Neutrophil (primary cell): Measurements from ENCODE around the gene ANXA2.

Source experiments
- H3K27ac ChIP-seq: fragments of 200-600 bp; sonication (generic); 2 replicates; pipeline ENCODE4 v1.5.1; 2016; ENCODE audit warnings: mild to moderate bottlenecking, moderate library complexity
- H3K27me3 ChIP-seq: fragments of 200-600 bp; sonication (generic); 2 replicates; pipeline ENCODE4 v1.6.0; 2016; ENCODE audit warnings: mild to moderate bottlenecking
- H3K36me3 ChIP-seq: fragments of 200-600 bp; sonication (generic); 2 replicates; pipeline ENCODE4 v1.5.1; 2017
- H3K4me1 ChIP-seq, 2 experiments: fragments of 200-600 bp in 1 of 2; sonication (generic) in 1 of 2; 1 replicate in 1 of 2; 2 replicates in 1 of 2; pipeline versions ENCODE4 v1.5.1 to v1.6.1; 2013 to 2016; ENCODE audit warnings: low read depth in 1 of 2, low read length in 1 of 2, mild to moderate bottlenecking in 1 of 2, moderate library complexity in 1 of 2; ENCODE audit not compliant: control insufficient read depth in 1 of 2, insufficient read depth in 1 of 2
- H3K4me3 ChIP-seq, 2 experiments: fragments of 200-600 bp in 1 of 2; sonication (generic) in 1 of 2; 1 replicate in 1 of 2; 2 replicates in 1 of 2; pipeline ENCODE4 v1.5.1; 2013 to 2016; ENCODE audit warnings: low read depth in 1 of 2, low read length in 1 of 2, mild to moderate bottlenecking in 1 of 2, moderate library complexity in 1 of 2
- H3K9me3 ChIP-seq: fragments of 200-600 bp; sonication (generic); 2 replicates; pipeline ENCODE4 v1.5.1; 2016
- TF ChIP-seq, protein P1 (sequence below): fragments of 200-600 bp; sonication (generic); IDR thresholded peaks from 2 replicates; pipeline ENCODE4 v1.5.1; 2016; ENCODE audit warnings: antibody characterized with exemption

ANXA2 gene

DNA sequence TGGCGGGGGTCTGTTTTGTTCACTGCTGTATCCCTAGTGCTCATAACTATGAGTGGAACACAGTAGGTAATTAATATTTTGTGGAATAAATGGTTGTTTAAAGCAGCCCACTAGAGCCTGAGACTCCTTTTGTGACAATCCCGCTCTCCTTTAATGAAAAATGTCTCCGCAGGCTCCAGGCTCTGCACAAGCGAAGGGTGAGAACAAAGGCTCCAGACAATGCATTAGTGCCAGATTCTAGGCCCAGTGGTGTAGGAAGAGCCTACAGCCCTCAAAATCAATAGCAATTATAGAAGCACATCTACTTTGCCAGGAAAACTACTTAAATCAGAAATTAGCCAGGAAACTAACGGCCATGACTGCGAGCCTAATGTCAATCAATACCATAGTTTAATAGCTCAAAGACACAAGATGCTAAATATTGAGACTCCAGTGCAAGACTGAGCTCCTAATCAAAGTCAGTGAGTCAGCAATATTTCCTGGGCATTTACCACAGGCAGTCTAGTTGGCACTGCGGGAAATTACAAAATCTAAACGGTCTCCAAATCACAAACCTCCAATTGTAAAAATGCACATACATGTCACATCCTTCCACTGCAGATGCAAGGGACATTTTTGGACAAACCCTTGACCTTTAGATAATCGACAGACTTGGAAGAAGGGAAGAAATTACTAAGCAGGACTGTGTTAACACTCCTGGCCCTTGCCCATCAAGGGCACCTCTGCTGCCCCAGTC is 2.3 kb downstream of the ANXA2 start:
- peaks cover 100% of the 10 kb centered on the region for H3K27me3 ChIP-seq
- no peaks in the 10 kb centered on the region for H3K9me3 ChIP-seq
- H3K4me1 ChIP-seq, result peaks cover 18 to 20% of the 10 kb centered on the region in 2 experiments
- no peak overlapping the region for H3K4me3 ChIP-seq
- TF ChIP-seq, protein P1, sequence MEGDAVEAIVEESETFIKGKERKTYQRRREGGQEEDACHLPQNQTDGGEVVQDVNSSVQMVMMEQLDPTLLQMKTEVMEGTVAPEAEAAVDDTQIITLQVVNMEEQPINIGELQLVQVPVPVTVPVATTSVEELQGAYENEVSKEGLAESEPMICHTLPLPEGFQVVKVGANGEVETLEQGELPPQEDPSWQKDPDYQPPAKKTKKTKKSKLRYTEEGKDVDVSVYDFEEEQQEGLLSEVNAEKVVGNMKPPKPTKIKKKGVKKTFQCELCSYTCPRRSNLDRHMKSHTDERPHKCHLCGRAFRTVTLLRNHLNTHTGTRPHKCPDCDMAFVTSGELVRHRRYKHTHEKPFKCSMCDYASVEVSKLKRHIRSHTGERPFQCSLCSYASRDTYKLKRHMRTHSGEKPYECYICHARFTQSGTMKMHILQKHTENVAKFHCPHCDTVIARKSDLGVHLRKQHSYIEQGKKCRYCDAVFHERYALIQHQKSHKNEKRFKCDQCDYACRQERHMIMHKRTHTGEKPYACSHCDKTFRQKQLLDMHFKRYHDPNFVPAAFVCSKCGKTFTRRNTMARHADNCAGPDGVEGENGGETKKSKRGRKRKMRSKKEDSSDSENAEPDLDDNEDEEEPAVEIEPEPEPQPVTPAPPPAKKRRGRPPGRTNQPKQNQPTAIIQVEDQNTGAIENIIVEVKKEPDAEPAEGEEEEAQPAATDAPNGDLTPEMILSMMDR, result no peak
- no peaks in the 10 kb centered on the region for H3K36me3 ChIP-seq
- no peak overlapping the region for H3K27ac ChIP-seq

GRCh38 chr15:60394689-60395097 is 3.1 kb downstream of the ANXA2 start:
- TF ChIP-seq, protein P1, result no peak
- Histone ChIP-seq H3K4me1 (peaks cover 18 to 20% of the 10 kb centered on the region in 2 experiments), H3K27me3 (peaks cover 100% of the 10 kb centered on the region), H3K27ac (no peak overlapping the region), H3K4me3 (no peak overlapping the region), H3K36me3 (no peaks in the 10 kb centered on the region), H3K9me3 (no peaks in the 10 kb centered on the region)

GRCh38 chr15:60392986-60393790 is 4.6 kb downstream of the ANXA2 start:
- Histone ChIP-seq H3K4me1 (peaks cover 11 to 15% of the 10 kb centered on the region in 2 experiments), H3K4me3 (no peak overlapping the region), H3K27me3 (peaks cover 91% of the 10 kb centered on the region), H3K9me3 (no peaks in the 10 kb centered on the region), H3K27ac (no peak overlapping the region), H3K36me3 (no peaks in the 10 kb centered on the region)
- TF ChIP-seq, protein P1, result no peak

GRCh38 chr15:60392601-60392985 is 5.2 kb downstream of the ANXA2 start:
- Histone ChIP-seq H3K4me1 (peaks cover 8 to 10% of the 10 kb centered on the region in 2 experiments), H3K27ac (no peak overlapping the region)

DNA sequence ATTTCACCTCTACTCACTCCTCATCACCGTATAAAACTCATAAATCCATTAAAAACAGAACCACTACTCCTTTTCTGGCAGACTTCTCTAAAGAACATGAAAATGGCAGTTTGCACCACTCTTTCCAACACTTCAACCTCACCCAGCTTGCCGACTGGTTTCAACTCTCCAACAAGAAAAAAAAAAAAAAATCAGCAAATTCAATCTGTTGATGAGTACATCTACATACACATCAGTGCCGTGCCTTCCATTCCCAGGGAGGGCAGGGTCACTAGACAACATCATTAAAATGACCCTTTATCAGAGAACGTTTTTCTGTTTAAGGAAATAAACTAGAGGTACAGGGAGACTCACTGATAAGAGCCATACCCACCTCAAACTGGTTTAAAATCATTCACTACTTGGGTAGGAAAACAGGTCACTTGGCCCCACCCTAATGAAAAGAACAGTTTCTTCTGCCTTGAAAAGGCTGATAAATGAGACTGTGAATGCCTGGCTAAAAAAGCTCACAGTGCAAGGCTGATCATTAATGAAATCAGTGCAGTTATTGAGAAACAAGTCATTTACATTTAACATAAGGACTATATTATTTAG is 6.0 kb downstream of the ANXA2 start:
- no peaks in the 10 kb centered on the region for H3K9me3 ChIP-seq
- H3K27me3 ChIP-seq, result peaks cover 82% of the 10 kb centered on the region
- TF ChIP-seq, protein P1, result no peak
- H3K36me3 ChIP-seq, result no peaks in the 10 kb centered on the region
- H3K4me3 ChIP-seq, result no peak overlapping the region
- peaks cover 0 to 2% of the 10 kb centered on the region in 2 experiments for H3K4me1 ChIP-seq
- H3K27ac ChIP-seq, result no peak overlapping the region

More at GRCh38 chr15:60392601-60392985, 5.2 kb downstream of the ANXA2 start:
- Histone ChIP-seq H3K27me3 (peaks cover 85% of the 10 kb centered on the region), H3K9me3 (no peaks in the 10 kb centered on the region), H3K4me3 (no peak overlapping the region), H3K36me3 (no peaks in the 10 kb centered on the region)
- TF ChIP-seq, protein P1, result no peak
